DMS114 treated with DMSO at 0.1 percent for 48 hours (cell line): ENCODE data around the gene SAMD4A.
A peak's percentile ranks its signal among the peaks of the same experiment; 100 is the strongest.

Source experiments
- DNase-seq: peaks from one replicate; lab custom pipeline; 2025; ENCODE audit not compliant: unreplicated experiment; lab: John Stamatoyannopoulos, UW

The SAMD4A gene

GRCh38 chr14:54565785-54566409 is 1.0 kb upstream of the SAMD4A start:
- peak; percentile 30 for DNase-seq

- DNase-seq, result no peak
Measured at GRCh38 chr14:54567224-54567638, 303 bp downstream of the SAMD4A start.

GRCh38 chr14:54567639-54568561 is 972 bp downstream of the SAMD4A start:
- DNase-seq, result peak; percentile 16

GRCh38 chr14:54568821-54569595 is 2.1 kb downstream of the SAMD4A start:
- DNase-seq, result no peak

- no peak for DNase-seq
Measured at GRCh38 chr14:54570047-54570446, 3.1 kb downstream of the SAMD4A start.

GRCh38 chr14:54570631-54571415 is 3.9 kb downstream of the SAMD4A start:
- DNase-seq, result no peak

GRCh38 chr14:54572316-54572715 is 5.4 kb downstream of the SAMD4A start:
- DNase-seq, result no peak

- no peak for DNase-seq
Measured at GRCh38 chr14:54574528-54574927, 7.6 kb downstream of the SAMD4A start.

- DNase-seq, result no peak
Measured at GRCh38 chr14:54577494-54577893, 10.6 kb downstream of the SAMD4A start.

- no peak for DNase-seq
Measured at GRCh38 chr14:54577977-54578376, 11.0 kb downstream of the SAMD4A start.

- DNase-seq, result no peak
Measured at GRCh38 chr14:54579621-54580020, 12.7 kb downstream of the SAMD4A start.

- no peak for DNase-seq
Measured at GRCh38 chr14:54580933-54581332, 14.0 kb downstream of the SAMD4A start.

- no peak for DNase-seq
Measured at GRCh38 chr14:54582334-54582733, 15.4 kb downstream of the SAMD4A start.

GRCh38 chr14:54584097-54584496 is 17.2 kb downstream of the SAMD4A start:
- DNase-seq, result no peak

GRCh38 chr14:54585214-54585613 is 18.3 kb downstream of the SAMD4A start:
- no peak for DNase-seq

- no peak for DNase-seq
Measured at GRCh38 chr14:54589076-54589475, 22.1 kb downstream of the SAMD4A start.

GRCh38 chr14:54589843-54590242 is 22.9 kb downstream of the SAMD4A start:
- no peak for DNase-seq

GRCh38 chr14:54590481-54590880 is 23.6 kb downstream of the SAMD4A start:
- no peak for DNase-seq

GRCh38 chr14:54591461-54591860 is 24.5 kb downstream of the SAMD4A start:
- no peak for DNase-seq

GRCh38 chr14:54591866-54592265 is 24.9 kb downstream of the SAMD4A start:
- no peak for DNase-seq

- no peak for DNase-seq
Measured at GRCh38 chr14:54593860-54594259, 26.9 kb downstream of the SAMD4A start.
